Activated T-cell treated with anti-CD3 and anti-CD28 coated beads, Interleukin-2, amount 50 U/mL, for 24 hours (primary cell): Measurements from ENCODE around the gene SCAPER.
"Not testable (repeated sequence)": the region's sequence is repeated elsewhere in the genome, so short reads cannot be mapped to it uniquely, and the experiment has no call there.

Experiments used
- DNase-seq: peaks from one replicate; pipeline ENCODE4 v3.0.0-alpha.2; 2020
- H3K27ac Mint-ChIP-seq: 2 replicates; pipeline ENCODE4 v1.8.0; 2020; ENCODE audit warnings: mild to moderate bottlenecking, mixed read lengths
- H3K27me3 Mint-ChIP-seq: 2 replicates; pipeline ENCODE4 v1.8.0; 2020; ENCODE audit warnings: mixed read lengths
- H3K36me3 Mint-ChIP-seq: 2 replicates; pipeline ENCODE4 v1.8.0; 2020; ENCODE audit warnings: low read depth, mixed read lengths
- H3K4me1 Mint-ChIP-seq: 2 replicates; pipeline ENCODE4 v1.8.0; 2020; ENCODE audit warnings: low read depth, mixed read lengths
- H3K4me3 Mint-ChIP-seq: 2 replicates; pipeline ENCODE4 v1.8.0; 2020; ENCODE audit warnings: mild to moderate bottlenecking, moderate library complexity, mixed read lengths
- H3K9me3 Mint-ChIP-seq: 2 replicates; pipeline ENCODE4 v1.8.0; 2020; ENCODE audit warnings: mixed read lengths

SCAPER gene

GRCh38 chr15:76887280-76888141 lies 17.6 kb downstream of the SCAPER start:
- not testable (repeated sequence) for H3K27me3 Mint-ChIP-seq, DNase-seq, H3K9me3 Mint-ChIP-seq, H3K27ac Mint-ChIP-seq, H3K4me3 Mint-ChIP-seq
- peaks cover 34% of the 10 kb centered on the region for H3K36me3 Mint-ChIP-seq
- H3K4me1 Mint-ChIP-seq = peaks cover 30% of the 10 kb centered on the region

GRCh38 chr15:76885212-76885611 lies 19.9 kb downstream of the SCAPER start:
- Mint-ChIP-seq H3K4me1 (peaks cover 24% of the 10 kb centered on the region), H3K36me3 (peaks cover 38% of the 10 kb centered on the region), H3K27me3 (no peaks in the 10 kb centered on the region), H3K27ac (no peak overlapping the region), H3K4me3 (no peak overlapping the region), H3K9me3 (no peaks in the 10 kb centered on the region)
- DNase-seq = no peak

GRCh38 chr15:76875911-76876310 lies 29.2 kb downstream of the SCAPER start:
- Mint-ChIP-seq H3K36me3 (peaks cover 41% of the 10 kb centered on the region), H3K27me3 (no peaks in the 10 kb centered on the region), H3K4me3 (no peak overlapping the region), H3K4me1 (peaks cover 14% of the 10 kb centered on the region), H3K9me3 (no peaks in the 10 kb centered on the region), H3K27ac (no peak overlapping the region)
- no peak for DNase-seq

GRCh38 chr15:76873066-76873465 lies 32.1 kb downstream of the SCAPER start:
- DNase-seq, H3K27ac Mint-ChIP-seq, H3K9me3 Mint-ChIP-seq, H3K27me3 Mint-ChIP-seq, H3K4me3 Mint-ChIP-seq: not testable (repeated sequence)
- Mint-ChIP-seq H3K4me1 (peaks cover 12% of the 10 kb centered on the region), H3K36me3 (peaks cover 31% of the 10 kb centered on the region)

GRCh38 chr15:76871930-76872329 lies 33.2 kb downstream of the SCAPER start:
- Mint-ChIP-seq H3K36me3 (peaks cover 28% of the 10 kb centered on the region), H3K27me3 (no peaks in the 10 kb centered on the region), H3K4me3 (no peak overlapping the region), H3K27ac (peak overlapping the region; percentile 39), H3K4me1 (peaks cover 21% of the 10 kb centered on the region), H3K9me3 (no peaks in the 10 kb centered on the region)
- DNase-seq = no peak

GRCh38 chr15:76868740-76869139 lies 36.4 kb downstream of the SCAPER start:
- Mint-ChIP-seq H3K27ac (no peak overlapping the region), H3K4me3 (no peak overlapping the region), H3K9me3 (no peaks in the 10 kb centered on the region), H3K36me3 (peaks cover 13% of the 10 kb centered on the region), H3K4me1 (peaks cover 47% of the 10 kb centered on the region), H3K27me3 (no peaks in the 10 kb centered on the region)
- DNase-seq = no peak

GRCh38 chr15:76866716-76867321 lies 38.3 kb downstream of the SCAPER start:
- Mint-ChIP-seq H3K27ac (no peak overlapping the region), H3K4me1 (peaks cover 55% of the 10 kb centered on the region)
- no peak for DNase-seq

GRCh38 chr15:76866008-76866407 lies 39.1 kb downstream of the SCAPER start:
- peaks cover 7% of the 10 kb centered on the region for H3K36me3 Mint-ChIP-seq
- H3K4me3 Mint-ChIP-seq = no peak overlapping the region
- H3K27me3 Mint-ChIP-seq = no peaks in the 10 kb centered on the region
- H3K9me3 Mint-ChIP-seq = no peaks in the 10 kb centered on the region
- H3K27ac Mint-ChIP-seq = peak overlapping the region; percentile 56
- peaks cover 61% of the 10 kb centered on the region for H3K4me1 Mint-ChIP-seq
- no peak for DNase-seq

More at GRCh38 chr15:76866716-76867321, 38.3 kb downstream of the SCAPER start:
- no peaks in the 10 kb centered on the region for H3K9me3 Mint-ChIP-seq
- no peak overlapping the region for H3K4me3 Mint-ChIP-seq
- H3K36me3 Mint-ChIP-seq = peaks cover 5% of the 10 kb centered on the region
- no peaks in the 10 kb centered on the region for H3K27me3 Mint-ChIP-seq

GRCh38 chr15:76865548-76865991 lies 39.6 kb downstream of the SCAPER start:
- Mint-ChIP-seq H3K27me3 (no peaks in the 10 kb centered on the region), H3K27ac (peak overlapping the region; percentile 56)

GRCh38 chr15:76864586-76864985 lies 40.6 kb downstream of the SCAPER start:
- peaks cover 7% of the 10 kb centered on the region for H3K36me3 Mint-ChIP-seq
- no peak for DNase-seq
- no peaks in the 10 kb centered on the region for H3K27me3 Mint-ChIP-seq
- peaks cover 68% of the 10 kb centered on the region for H3K4me1 Mint-ChIP-seq
- H3K27ac Mint-ChIP-seq = no peak overlapping the region
- no peak overlapping the region for H3K4me3 Mint-ChIP-seq
- no peaks in the 10 kb centered on the region for H3K9me3 Mint-ChIP-seq

More at GRCh38 chr15:76865548-76865991, 39.6 kb downstream of the SCAPER start:
- H3K9me3 Mint-ChIP-seq = no peaks in the 10 kb centered on the region
- peaks cover 65% of the 10 kb centered on the region for H3K4me1 Mint-ChIP-seq
- H3K4me3 Mint-ChIP-seq = no peak overlapping the region
- DNase-seq = no peak
- H3K36me3 Mint-ChIP-seq = peaks cover 7% of the 10 kb centered on the region

- Mint-ChIP-seq H3K36me3 (peaks cover 7% of the 10 kb centered on the region), H3K4me3 (no peak overlapping the region), H3K4me1 (peaks cover 63% of the 10 kb centered on the region), H3K27me3 (no peaks in the 10 kb centered on the region), H3K27ac (no peak overlapping the region), H3K9me3 (no peaks in the 10 kb centered on the region)
- DNase-seq = no peak
Observed at GRCh38 chr15:76863693-76864092, 41.4 kb downstream of the SCAPER start.

- Mint-ChIP-seq H3K4me1 (peaks cover 61% of the 10 kb centered on the region), H3K9me3 (no peaks in the 10 kb centered on the region), H3K36me3 (peaks cover 7% of the 10 kb centered on the region), H3K27me3 (no peaks in the 10 kb centered on the region), H3K27ac (no peak overlapping the region), H3K4me3 (no peak overlapping the region)
- no peak for DNase-seq
Observed at GRCh38 chr15:76863123-76863522, 42.0 kb downstream of the SCAPER start.

- peaks cover 52% of the 10 kb centered on the region for H3K4me1 Mint-ChIP-seq
- H3K27me3 Mint-ChIP-seq = no peaks in the 10 kb centered on the region
Observed at GRCh38 chr15:76861815-76862397, 43.2 kb downstream of the SCAPER start.

GRCh38 chr15:76860201-76860600 lies 44.9 kb downstream of the SCAPER start:
- Mint-ChIP-seq H3K4me3 (no peak overlapping the region), H3K27ac (no peak overlapping the region), H3K27me3 (no peaks in the 10 kb centered on the region)

More at GRCh38 chr15:76861815-76862397, 43.2 kb downstream of the SCAPER start:
- DNase-seq = no peak
- no peak overlapping the region for H3K27ac Mint-ChIP-seq
- no peak overlapping the region for H3K4me3 Mint-ChIP-seq
- no peaks in the 10 kb centered on the region for H3K9me3 Mint-ChIP-seq
- peaks cover 8% of the 10 kb centered on the region for H3K36me3 Mint-ChIP-seq

GRCh38 chr15:76850367-76850766 lies 54.8 kb downstream of the SCAPER start:
- peaks cover 66% of the 10 kb centered on the region for H3K36me3 Mint-ChIP-seq
- H3K9me3 Mint-ChIP-seq = peaks cover 26% of the 10 kb centered on the region
- not testable (repeated sequence) for DNase-seq, H3K27me3 Mint-ChIP-seq, H3K27ac Mint-ChIP-seq, H3K4me3 Mint-ChIP-seq
- H3K4me1 Mint-ChIP-seq = peaks cover 17% of the 10 kb centered on the region

More at GRCh38 chr15:76860201-76860600, 44.9 kb downstream of the SCAPER start:
- DNase-seq = no peak
- Mint-ChIP-seq H3K9me3 (peaks cover 5% of the 10 kb centered on the region), H3K4me1 (peaks cover 37% of the 10 kb centered on the region), H3K36me3 (peaks cover 19% of the 10 kb centered on the region)
